IPS-11a (cell line): Measurements from ENCODE around the gene POU1F1.
"Not testable (repeated sequence)": the region's sequence is repeated elsewhere in the genome, so short reads cannot be mapped to it uniquely, and the experiment has no call there.

Experiments
- H3K4me3 ChIP-seq: one replicate; pipeline ENCODE4 v1.5.1; 2013; ENCODE audit warnings: low read depth, low read length, control low read depth

Gene POU1F1

GRCh38 chr3:87260270-87260669, 16.1 kb downstream of the POU1F1 start:
- no peak overlapping the region for H3K4me3 ChIP-seq

GRCh38 chr3:87250009-87250408, 26.4 kb downstream of the POU1F1 start:
- H3K4me3 ChIP-seq = no peak overlapping the region

GRCh38 chr3:87248831-87249230, 27.6 kb downstream of the POU1F1 start:
- no peak overlapping the region for H3K4me3 ChIP-seq

- not testable (repeated sequence) for H3K4me3 ChIP-seq
Measured at GRCh38 chr3:87248231-87248630, 28.2 kb downstream of the POU1F1 start.

GRCh38 chr3:87247430-87247773, 29.0 kb downstream of the POU1F1 start:
- no peak overlapping the region for H3K4me3 ChIP-seq

- H3K4me3 ChIP-seq = no peak overlapping the region
Measured at GRCh38 chr3:87246662-87247429, 29.5 kb downstream of the POU1F1 start.

DNA sequence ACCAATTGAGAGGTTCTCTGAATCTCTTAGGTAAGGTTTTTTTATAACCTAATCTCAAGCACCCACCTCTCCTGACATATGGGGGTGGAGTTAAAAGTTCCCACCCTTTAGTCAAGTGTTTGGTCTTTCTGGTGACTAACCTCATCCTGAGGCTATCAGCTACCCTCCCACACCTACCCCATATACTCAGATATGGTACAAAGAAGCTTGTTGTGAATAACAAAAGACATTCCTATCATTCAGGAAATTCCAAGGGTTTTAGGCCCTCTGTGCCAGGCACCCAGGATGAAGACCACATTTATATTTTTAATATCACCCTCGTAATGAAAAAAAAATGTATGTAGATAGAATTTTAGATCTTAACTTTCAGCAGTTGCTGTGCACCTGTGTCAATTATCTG, 40.3 kb downstream of the POU1F1 start:
- H3K4me3 ChIP-seq = no peak overlapping the region

DNA sequence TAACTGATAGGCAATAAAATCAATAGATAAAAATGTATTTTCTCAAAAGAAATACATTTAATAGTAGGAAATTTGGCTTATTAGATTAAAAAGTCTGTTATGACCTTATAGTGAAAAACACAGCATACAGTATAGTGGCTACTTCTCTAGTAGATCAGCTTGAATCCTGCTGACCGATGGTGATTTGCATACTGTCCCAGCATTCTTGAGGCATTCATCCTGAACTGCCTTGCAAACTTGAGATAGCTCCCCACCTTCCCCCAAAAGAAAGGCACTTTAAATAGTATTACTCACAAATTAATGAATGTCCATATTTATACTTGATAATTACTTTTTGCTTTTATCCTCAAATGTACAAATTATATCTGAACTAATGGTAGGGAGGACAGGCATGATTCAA, 42.6 kb downstream of the POU1F1 start:
- no peak overlapping the region for H3K4me3 ChIP-seq

GRCh38 chr3:87229113-87229512, 47.3 kb downstream of the POU1F1 start:
- H3K4me3 ChIP-seq = no peak overlapping the region

DNA sequence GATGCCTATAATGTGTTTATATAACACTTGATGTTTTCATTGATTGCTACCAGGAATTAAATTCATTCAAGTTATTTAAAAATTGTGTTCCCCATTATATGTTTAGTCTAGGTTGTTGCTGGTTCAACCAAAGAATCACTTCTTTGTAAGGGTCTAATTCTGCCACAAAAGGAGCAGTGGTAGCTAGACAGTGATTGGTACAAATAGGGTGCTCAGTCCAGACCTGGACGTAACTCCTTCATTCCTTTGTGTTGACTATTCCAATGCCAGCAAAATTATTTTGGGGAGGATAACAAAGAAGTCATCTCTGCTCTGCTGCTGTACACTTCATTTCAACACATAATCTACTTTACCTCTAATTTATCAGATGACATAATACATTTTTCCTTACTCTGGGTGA, 48.1 kb downstream of the POU1F1 start:
- peak overlapping the region; percentile 97 for H3K4me3 ChIP-seq

GRCh38 chr3:87227835-87228144, 48.6 kb downstream of the POU1F1 start:
- H3K4me3 ChIP-seq = peak overlapping the region; percentile 97

DNA sequence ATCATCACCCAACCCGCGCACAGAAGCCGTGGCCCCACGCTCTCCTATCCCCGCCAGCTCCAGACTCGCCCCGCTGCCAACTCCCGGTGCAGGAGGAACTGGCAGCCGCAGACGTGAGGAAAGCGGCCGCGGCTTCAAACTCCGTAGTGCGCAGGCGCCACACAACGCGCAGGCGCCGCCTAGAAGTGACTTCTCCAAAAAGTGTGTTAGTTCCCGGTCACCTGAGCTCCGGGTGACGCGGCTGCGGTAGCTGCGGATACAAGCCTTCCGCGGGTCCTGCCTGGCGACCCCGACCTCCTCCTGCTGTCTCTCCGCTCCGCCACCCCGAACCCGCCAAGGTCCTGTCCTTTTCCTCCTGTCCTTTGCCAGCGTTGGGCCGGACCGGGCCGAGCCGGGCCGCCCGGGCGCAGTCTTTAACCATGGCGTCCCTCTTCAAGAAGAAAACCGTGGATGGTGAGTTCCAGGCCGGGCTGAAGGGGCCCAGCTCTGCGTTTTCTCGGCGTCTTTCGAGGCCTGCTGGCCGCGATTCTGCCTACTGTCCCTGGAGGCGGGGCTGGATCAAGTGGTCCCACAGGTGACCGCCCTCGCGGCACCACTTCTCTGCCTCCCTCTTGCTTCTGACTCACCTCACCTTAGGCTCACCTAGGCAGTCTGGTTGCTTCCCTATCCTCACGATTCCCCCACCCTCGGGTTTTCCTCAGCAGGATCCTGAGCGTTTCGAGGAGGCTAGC, 49.1 kb downstream of the POU1F1 start, which contains the start of gene CHMP2B:
CHMP2B (plus strand) TSS at position 206 of the 731 bp plus-strand sequence; CDS start at position 420, 214 bp downstream.
- H3K4me3 ChIP-seq = peak within 1 kb of the TSS; percentile 97

DNA sequence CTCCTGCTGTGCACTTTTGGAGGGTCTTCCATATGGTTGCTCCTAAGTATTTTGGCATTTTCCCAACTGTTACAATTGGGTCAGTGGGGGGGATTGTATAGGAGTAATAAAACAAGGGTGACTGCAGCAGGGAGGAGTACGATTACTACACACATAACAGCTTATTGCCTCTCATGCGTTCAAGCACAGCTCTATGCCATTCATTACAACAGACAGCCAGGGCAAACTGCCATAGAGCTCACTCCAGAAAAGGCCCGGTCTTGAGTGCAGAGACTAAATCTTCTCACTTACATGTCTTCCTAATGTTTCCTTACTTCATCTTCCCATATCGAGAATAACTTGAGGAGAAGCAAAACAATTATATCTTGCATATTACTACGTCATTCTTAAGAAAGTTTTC, 50.7 kb downstream of the POU1F1 start:
- no peak overlapping the region for H3K4me3 ChIP-seq

GRCh38 chr3:87219611-87220010, 56.8 kb downstream of the POU1F1 start:
- no peak overlapping the region for H3K4me3 ChIP-seq

DNA sequence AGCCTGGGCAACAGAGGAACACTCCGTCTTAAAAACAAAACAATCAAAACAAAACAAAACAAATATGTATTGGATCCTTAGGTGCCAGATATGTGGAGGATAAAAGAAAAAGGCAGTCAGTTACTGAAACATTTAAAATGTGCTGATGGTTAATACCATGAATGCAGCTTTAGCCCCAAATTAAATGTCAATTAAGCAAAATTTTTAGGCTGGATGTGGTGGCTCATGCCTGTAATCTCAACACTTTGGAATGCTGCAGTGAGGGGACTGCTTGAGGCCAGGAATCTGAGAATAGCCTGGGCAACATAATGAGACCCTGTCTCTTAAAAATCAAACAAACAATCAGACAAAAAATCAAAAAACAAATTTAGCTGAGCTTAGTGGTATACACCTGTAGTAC, 57.8 kb downstream of the POU1F1 start:
- no peak overlapping the region for H3K4me3 ChIP-seq
